Measurements from ENCODE around the gene GRM1.

GRCh38 chr6:146210406-146211083 lies 181.7 kb downstream of the GRM1 start:
- no peak for TF ChIP-seq CTCF (IDR thresholded peaks at IDR 0.05)
- no peak for TF ChIP-seq POLR2AphosphoS5 (IDR thresholded peaks at IDR 0.05)
- no peak for TF ChIP-seq POLR2A (IDR thresholded peaks at IDR 0.05)

All from stomach (tissue), 4 donors.